NAMALWA (cell line): ENCODE data around the gene CATSPERD.
"Not testable (repeated sequence)": the region's sequence is repeated elsewhere in the genome, so short reads cannot be mapped to it uniquely, and the experiment has no call there.

Experiments used
- DNase-seq: peaks from one replicate; pipeline ENCODE4 v3.0.0-alpha.2; 2015; ENCODE audit warnings: low spot score

The CATSPERD gene

DNA sequence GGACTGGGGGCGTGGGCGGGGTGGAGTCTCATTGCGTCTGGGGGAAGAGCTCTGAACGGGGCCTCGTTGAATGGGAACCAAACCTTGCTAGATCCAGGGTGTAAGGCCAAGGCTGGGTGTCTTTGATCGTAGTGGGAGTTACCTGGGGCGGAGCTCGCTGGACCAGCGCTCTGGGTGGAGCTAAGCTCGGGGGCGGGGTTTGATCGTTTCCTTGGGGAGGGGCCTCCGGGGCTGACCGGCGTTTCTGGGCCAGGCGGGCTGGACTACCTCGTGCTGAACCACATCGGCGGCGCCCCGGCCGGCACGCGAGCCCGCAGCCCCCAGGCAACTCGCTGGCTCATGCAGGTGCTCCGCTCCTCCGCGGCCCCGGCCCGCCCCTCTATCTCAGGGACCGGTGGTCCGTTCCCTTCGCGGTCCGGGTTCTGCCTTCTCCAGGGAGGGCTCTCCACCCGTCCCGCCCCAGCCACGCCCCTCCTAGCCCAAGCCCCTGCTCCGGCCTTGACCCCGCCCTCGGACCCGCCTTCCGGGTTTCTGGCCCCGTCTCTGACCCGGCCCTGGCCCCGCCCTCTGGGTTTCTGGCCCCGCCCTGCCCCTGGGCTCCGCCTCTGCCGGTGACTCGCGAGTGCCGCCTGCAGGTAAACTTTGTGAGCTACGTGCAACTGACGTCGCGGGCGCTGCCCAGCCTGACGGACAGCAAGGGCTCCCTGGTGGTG is 33.6 kb upstream of the CATSPERD start:
- DNase-seq = peak; percentile 97

DNA sequence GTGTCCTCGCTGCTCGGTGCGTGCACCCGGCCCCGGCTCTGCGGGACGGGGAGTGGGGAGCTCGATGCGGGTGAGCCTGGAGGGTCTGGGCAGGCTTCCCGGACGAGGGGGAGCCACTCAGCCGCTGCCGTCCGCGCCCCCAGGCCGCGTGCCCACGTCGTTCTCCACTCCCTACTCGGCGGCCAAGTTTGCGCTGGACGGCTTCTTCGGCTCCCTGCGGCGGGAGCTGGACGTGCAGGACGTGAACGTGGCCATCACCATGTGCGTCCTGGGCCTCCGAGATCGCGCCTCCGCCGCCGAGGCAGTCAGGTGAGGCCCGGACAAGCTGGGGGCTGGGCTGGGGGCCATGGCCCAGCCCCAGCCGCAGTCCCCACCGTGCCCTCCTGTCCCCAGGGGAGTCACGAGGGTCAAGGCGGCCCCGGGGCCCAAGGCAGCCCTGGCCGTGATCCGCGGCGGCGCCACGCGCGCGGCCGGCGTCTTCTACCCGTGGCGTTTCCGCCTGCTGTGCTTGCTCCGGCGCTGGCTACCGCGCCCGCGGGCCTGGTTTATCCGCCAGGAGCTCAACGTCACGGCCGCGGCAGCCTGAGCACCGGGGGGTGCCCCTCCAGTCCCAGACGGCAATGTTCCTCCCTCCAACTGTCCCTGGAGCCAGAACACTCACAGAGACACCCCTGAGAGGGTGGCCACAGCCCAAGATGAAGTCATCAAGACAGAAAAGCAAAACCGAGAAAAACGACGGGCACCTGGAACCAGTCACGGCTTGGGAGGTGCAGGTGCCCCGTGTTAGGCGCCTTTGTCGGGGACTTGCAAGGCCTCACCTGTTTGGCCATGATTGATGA is 32.9 kb upstream of the CATSPERD start:
- no peak for DNase-seq

DNA sequence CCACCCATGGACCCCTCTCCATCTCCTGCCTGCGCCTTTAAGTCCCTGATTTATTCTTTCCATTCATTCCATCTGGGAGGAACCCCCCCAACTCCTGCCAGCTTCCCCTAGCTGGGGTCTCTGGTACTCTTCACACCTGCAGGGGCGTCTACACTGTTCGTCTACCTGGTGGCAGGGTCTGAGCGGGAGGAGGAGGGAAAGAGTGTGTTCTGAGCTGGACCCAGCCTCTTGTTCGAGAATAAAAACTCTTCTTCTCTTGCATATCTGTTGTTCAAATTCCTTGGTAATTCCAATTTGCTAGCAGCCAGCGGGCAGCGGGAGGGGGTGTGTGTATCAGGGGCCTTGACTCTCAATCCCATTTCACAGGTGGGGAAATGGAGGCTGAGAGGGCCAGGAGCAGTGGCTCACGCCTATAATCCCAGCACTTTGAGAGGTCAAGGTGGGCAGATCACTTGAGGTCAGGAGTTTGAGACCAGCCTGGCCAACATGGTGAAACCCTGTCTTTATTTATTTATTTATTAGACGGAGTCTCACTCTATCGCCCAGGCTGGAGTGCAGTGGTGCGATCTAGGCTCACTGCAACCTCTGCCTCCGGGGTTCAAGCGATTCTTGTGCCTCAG is 32.1 kb upstream of the CATSPERD start:
- DNase-seq = not testable (repeated sequence)

DNA sequence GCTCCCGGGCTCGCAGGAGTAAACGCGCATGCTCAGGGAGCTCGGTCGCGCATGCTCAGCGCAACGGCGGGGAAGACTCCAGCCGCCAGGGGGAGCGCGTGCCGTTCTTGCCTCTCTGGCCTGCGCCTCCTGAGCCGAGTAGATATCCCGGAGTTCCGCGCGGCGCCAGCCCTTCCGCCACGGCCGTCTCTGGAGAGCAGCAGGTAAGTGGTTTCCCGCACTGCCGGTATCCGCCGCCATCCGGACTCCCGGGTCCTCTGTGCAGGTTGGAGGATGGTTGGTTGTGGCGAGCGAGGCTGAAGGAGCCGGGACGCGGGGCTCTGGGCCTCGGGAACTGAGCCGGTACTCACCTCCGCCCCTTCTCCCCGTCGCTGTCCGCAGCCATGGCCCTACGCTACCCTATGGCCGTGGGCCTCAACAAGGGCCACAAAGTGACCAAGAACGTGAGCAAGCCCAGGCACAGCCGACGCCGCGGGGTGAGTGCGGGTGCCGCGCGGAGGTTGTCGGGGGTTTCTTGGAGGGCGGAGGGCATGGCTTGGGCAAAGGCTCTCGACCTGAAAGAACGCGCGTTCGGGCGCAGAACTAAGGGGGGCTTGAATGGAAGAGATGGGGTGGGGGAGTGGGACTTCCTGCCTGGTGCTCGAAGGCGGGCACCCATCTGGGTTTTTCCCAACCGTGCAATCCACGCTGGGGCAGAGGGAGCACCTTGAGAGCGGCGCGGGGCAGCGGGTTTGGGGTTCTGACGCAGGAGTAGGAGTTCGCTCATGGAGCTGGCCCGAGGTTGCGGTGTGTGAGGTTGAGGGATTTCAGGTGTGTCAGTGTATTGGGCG is 30.1 kb upstream of the CATSPERD start, which contains the start of gene RPL36:
Gene RPL36, plus strand, starts transcription at position 171 of the 830 bp plus-strand sequence. Its CDS starts 213 bp downstream, at position 384.
- DNase-seq = peak; percentile 96

DNA sequence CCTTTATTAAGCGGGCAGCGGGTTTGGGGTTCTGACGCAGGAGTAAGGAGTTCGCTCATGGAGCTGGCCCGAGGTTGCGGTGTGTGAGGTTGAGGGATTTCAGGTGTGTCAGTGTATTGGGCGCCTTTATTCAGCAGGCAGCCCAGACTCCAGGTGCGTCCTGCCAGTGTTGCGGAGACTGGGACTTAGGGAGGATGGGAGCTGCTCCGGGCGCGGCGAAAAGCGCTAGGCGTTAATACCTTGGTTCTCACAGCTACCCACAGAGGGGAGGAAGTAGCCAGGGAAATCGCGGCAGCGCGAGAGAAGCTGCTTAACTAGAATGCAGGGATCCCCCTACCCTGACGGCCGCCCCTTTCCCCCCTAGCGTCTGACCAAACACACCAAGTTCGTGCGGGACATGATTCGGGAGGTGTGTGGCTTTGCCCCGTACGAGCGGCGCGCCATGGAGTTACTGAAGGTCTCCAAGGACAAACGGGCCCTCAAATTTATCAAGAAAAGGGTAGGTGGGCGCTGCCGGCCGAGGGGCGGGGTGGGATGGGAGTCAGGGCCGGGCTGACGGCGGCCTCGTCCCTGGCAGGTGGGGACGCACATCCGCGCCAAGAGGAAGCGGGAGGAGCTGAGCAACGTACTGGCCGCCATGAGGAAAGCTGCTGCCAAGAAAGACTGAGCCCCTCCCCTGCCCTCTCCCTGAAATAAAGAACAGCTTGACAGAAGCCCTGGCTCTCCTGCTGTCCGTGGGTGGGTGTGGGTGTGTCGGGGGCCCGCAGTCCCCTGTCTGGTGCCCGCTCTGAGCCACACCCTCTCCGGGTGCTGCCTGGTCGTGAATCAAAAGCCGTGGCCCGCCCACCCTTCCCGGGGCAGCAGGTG is 29.2 kb upstream of the CATSPERD start:
- DNase-seq = peak; percentile 55

DNA sequence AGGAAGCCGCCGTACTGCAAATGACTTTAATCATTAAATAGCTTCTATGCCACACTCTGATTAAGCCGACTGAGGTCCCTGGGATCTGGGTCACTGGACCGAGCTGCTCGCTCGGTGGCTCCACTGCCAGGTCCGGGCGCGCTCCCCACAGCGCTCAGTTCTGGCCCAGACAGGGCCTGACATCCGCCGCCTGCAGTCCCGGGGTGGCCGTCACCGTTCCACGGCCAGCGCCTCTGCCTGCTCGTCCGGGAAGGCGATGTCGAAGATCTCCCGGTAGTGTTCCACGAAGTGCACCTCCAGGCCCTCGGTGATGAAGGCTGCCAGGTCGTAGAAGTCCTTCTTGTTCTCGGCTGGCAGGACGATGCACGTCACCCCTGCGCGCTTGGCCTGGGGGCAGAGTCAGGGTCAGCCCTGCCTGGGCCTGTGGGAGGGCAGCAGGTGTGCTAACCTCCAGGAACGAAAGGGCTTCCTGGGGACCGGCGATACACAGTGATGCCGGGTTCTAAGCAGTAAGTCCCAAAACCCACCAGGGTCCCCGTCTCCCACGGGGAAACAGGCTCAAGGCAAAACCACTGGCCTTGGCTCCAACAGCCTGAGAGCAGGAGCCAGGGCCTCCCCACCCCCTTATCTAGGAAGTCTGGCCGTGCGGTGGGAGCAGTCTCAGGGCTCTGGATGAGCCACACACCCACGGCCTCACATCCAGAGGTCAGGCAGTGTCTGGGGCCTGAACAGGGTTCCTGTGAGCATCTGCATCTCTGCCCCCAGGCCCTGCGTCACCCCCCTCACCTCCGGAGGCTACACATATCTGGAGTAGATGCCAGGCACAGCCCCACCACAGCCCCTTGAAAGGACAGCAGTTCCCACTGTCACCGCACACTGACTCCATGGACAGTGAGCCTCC is 28.4 kb upstream of the CATSPERD start:
- peak; percentile 39 for DNase-seq

DNA sequence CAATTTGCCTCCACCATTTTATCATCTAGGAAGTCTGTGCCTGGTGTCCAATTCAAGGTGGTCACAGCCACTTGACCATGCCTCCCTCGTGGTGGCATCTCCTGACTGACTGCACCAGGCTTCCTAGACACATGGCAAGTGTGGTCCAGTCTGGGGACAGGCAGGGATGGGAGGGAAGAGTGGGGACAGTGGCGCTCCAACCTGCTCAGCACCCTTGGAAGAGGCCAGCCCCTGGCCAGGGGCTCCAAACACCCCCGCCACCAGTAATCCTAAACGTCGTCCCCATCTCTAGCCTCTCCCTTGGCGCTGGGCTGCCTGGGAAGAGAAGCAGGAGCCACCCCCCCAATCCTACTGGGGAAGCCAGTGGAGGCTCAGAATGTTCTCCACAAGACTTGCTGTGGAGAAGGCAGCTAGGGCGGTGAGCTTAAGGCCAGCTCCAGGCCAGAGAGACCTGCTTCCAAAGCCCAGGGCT is 27.7 kb upstream of the CATSPERD start:
- no peak for DNase-seq

DNA sequence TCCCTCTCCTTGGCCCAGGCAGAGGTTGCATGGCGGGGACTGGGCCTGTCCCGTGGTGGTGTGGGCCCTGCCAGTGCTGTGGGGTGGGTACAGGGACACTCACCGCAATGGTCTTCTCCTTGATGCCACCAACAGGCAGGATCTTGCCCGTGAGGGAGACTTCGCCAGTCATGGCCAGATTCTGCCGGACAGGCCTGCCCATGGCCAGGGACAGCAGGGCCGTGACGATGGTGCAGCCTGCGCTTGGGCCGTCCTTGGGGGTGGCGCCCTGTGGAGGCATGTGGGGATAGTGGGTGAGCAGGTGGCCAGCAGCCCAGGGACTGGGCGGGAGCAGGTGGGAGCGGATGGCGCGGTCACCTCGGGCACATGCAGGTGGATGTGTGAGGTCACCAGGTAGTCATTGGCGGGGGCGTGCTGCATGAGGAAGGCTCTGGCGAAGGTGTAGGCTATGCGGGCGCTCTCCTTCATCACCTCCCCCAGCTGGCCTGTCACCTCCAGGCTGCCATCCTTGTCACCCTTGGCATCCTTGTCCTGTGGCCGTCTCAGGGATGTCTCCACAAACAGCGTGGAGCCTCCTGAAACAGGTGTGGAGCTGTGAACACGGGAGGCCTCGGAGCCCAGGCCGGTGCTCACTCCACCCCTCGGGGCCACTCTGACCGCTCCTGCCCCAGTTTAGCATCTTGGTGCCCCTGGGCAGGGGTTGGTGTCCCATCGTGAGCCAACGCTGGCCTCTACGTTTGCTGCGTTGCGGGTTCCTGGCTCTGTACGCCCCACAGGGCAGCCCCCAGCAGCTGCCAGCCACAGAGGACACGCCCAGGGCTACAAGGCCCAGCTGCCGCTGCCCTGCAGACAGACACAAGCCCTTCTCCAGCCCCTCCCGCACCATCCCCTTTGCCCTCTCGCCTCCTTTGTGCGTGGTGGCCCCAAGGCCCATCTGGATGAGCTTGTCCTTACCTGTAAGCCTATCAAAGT is 27.0 kb upstream of the CATSPERD start:
- DNase-seq = peak; percentile 33

DNA sequence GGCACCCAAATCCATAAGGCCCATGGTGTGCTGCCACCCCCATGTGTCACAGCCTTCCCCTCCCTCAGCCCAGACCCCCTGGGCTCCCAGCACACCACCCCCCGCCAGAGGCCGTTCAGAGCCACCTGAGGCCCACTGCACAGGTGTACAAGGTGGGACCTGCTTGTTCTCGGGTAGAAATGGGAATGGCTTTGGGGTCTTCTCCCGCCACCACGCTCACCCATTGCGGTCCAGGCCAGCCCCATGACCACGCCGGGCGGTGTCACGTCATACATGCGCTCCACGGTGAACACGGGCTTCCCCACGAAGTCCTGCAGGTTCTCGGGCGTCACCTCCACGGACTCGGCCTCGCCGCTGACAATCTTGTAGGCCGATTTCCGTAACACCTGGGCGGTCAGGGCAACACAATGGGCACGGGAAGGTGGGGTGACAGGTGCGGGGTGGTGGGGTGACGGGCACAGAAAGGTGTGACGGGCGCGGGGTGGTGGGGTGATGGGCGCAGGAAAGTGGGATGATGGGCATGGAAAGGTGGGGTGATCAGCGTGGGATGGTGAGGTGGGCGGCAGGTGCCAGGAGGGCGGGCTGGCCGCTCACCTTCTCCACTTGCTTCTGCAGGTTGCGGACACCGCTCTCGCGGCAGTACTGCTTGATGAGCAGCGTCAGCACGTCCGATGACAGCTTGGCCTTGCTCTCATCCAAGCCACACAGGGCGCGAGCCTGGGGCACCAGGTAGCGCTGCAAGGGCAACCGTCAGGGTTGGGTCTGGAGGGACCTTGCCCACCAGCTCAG is 26.1 kb upstream of the CATSPERD start:
- DNase-seq = no peak

DNA sequence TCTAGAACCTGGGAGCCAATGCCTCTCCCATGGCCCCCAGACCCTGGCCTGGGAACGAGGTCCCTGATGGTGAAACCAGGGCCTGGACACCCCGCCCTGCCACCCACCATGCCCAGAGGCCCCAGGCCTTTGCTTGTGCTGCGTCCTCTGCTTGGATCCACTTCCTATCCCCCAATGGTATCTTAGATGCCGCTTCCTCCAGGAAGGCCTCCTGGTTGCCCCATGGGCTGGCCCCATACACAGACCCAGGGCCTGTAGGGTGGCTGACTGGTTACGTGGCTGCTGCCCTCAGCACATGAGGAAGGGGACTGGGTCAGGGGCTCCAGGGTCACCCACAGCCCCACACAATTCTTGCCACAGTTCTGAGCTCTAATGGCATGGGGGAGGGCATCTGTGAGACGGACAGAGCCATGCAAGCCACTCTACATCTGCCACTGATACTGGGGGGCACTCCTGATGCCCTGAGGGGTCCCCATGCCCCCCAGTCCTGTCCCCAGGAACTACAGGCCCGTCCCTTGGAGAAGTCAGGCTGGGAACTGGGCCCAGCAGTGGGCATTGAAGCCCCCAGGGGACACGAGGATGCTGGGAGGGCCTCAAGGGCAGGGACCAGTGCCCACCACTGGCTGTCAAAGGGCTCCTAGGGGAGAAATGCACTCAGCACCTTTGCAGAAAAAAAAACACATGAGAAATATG is 25.3 kb upstream of the CATSPERD start:
- DNase-seq = no peak

DNA sequence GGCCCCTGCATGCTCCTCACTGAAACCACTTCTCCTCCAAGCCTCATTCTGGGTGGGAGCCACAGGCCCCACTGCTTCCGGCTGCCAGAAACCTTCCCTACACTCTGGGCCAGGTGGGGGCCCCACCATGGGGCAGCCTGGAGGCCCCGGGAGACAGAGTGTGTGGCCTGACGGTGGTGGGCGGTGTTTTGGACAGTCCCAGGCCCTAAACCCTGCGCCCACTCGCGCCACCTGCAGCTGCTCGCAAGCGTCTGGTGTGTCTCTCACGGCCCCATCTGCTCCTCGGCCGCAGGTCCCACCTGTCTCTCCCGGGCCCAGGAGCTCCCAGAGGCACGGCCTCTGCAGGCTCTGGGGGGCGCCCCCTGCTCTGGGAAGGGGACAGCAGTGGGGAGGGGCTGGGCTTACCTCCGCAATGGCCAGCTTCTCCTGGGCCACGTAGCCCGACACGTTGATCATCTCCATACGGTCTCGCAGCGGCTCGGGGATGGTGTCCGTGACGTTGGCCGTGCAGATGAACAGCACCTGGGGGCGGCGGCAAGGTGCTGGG is 24.7 kb upstream of the CATSPERD start:
- DNase-seq = peak; percentile 44

DNA sequence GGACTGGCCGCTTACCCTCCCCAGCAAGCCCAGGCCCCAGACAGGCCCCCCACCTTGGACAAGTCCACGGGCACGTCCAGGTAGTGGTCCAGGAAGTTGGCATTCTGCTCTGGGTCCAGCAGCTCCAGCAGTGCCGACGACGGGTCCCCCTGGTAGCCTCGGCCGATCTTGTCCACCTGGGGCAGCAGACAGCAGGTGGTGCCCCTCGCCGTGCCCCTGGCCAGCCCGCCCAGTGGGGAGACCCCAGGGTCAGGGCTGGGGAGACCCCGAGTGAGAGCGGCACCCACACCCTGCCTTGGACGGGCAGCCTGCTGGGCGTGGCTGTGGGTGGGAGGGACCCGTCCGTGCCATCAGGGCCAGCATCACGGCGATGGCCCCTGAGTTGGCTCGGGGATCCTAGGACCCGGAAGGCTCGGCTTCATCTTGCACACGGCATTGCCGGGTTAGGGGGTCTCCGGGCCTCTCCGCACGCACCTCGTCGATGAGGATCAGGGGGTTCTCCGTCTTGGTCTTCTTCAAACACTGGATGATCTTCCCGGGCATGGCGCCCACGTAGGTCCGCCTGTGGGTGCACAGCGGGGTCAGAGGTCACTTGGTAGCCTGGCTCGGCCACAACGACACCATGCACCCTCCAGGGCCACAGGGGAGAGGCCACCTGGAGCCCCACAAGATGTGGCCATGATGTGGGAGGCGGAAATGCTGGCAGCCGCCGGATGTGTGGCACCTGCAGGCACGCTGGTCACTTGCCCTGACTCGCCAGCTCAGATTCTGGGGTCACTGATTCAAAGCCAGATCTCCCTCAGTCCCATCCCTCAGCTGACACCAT is 24.0 kb upstream of the CATSPERD start:
- DNase-seq = no peak

DNA sequence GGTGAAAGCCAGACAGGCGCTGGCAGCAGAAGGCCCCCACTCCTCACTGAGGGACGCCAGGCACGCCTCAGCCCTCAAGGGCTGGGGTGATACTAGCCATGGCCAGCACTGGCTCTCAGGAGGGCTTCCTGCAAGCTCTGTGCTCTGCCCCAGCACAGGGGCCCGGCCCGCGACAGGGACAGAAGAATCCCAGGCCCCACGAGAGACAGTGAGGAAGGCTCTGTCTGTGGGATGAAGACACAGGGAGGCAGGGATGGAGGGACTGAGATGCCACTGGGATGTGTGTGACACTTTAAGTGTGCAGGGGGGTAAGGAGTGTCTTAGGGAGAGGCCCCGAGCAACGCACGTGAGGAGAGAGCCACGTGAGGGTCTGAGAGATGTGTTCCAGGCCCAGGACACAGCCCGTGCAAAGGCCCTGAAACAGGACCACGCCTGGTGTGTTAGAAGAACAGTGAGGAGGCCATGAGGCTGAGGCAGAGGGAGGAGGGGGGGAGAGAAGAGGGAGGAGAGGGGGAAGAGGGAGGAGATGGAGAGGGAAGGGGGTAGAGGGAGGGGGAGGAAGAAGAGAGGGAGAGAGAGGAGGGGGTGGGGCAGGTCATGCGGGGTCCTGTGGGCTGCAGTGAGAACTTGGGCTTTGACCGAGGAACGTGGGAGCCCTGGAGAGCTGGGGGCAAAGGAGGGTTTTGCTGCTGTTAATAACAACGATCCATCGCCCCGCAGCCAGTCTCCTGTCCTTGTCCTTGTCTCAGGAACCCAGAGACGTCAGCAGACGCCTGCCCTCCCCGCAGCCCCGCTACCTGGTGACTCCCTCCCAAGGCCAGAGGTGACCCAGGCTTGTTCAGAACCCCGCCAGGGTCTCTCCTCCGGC is 23.2 kb upstream of the CATSPERD start:
- peak; percentile 37 for DNase-seq

DNA sequence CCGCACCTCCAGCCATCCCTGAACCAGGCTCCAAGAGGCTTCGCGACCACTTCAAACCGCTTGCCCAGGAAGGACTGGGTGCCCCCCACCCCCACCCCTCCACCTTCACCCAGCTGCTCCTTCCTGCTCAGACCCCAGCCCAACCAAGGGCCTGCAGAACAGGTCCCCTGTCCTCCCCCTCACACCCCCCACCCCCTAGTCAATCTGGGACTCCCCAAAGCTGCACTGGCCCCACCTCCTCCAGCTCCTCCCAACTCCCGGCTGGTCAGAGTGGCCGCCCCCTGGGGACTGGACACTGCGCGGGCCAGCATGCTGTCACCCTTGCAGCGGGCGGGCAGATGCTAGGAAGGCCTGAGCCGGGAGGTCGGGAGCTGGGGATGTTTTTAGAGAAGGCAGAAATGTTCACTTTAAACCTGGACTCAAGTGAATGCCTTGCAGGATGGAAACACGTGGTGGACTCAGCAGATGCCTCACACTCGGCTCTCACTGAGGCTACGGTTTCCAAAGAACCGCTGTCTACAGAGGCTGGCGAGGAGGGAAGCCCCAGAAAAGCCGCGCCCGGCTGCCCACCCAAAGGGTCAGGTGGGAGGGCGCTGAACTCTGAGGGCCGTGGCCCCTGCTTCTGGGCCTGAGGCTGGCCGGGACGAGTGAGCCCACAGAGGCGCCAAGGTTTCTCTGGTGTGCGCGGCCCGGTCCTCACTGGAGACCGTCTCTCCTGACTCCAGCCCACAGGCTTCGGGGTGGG is 22.4 kb upstream of the CATSPERD start:
- DNase-seq = no peak
